Type B pancreatic cell (in vitro differentiated cells): ENCODE results near the gene ST6GALNAC2. TPM values are rescaled to one million over a fixed set of nuclear protein-coding genes. Genes with fewer than 3 reads are reported as not detected.
A peak's percentile ranks its signal among the peaks of the same experiment; 100 is the strongest.
"Not testable (repeated sequence)": the region's sequence is repeated elsewhere in the genome, so short reads cannot be mapped to it uniquely, and the experiment has no call there.

ENCODE experiments used
- DNase-seq: peaks from one replicate; pipeline ENCODE4 v3.0.0; 2021; ENCODE audit warnings: mixed read lengths; ENCODE audit not compliant: unreplicated experiment; ENCODE audit errors: extremely low spot score
- H3K27ac Mint-ChIP-seq: 2 replicates; pipeline ENCODE4 v1.8.0; 2021; ENCODE audit warnings: mild to moderate bottlenecking, mixed read lengths
- H3K27me3 Mint-ChIP-seq: 2 replicates; pipeline ENCODE4 v1.8.0; 2021; ENCODE audit warnings: mixed read lengths
- H3K36me3 Mint-ChIP-seq: 2 replicates; pipeline ENCODE4 v1.8.0; 2021; ENCODE audit warnings: mixed read lengths
- H3K4me1 Mint-ChIP-seq: one replicate; pipeline ENCODE4 v1.8.0; 2021; ENCODE audit warnings: mixed read lengths; ENCODE audit not compliant: unreplicated experiment
- H3K4me3 Mint-ChIP-seq: 2 replicates; pipeline ENCODE4 v1.8.0; 2021; ENCODE audit warnings: mild to moderate bottlenecking, mixed read lengths
- H3K9me3 Mint-ChIP-seq: 2 replicates; pipeline ENCODE4 v1.8.0; 2021; ENCODE audit warnings: mixed read lengths
- total RNA-seq: library from RNA; stranded (reverse); gene quantifications from 2 replicates; pipeline ENCODE4 v1.2.1, GENCODE V29; 2021; ENCODE audit warnings: low replicate concordance
- TF ChIP-seq, protein P1 (sequence below): fragments of 200-600 bp; sonication (generic); conservative IDR thresholded peaks from 2 replicates; pipeline ENCODE4 v1.5.0; 2021; ENCODE audit warnings: antibody characterized with exemption, mild to moderate bottlenecking

Gene ST6GALNAC2
- total RNA-seq, 1 donor from 2014 or later, result 4.3 TPM

GRCh38 chr17:76568811-76569221 lies 16.8 kb downstream of the ST6GALNAC2 start:
- no peak overlapping the region for H3K4me3 Mint-ChIP-seq
- H3K36me3 Mint-ChIP-seq, result peaks cover 21% of the 10 kb centered on the region
- no peak overlapping the region for H3K27ac Mint-ChIP-seq
- no peaks in the 10 kb centered on the region for H3K9me3 Mint-ChIP-seq
- DNase-seq, result no peak
- peaks cover 10% of the 10 kb centered on the region for H3K4me1 Mint-ChIP-seq
- no peaks in the 10 kb centered on the region for H3K27me3 Mint-ChIP-seq
- TF ChIP-seq, protein P1, sequence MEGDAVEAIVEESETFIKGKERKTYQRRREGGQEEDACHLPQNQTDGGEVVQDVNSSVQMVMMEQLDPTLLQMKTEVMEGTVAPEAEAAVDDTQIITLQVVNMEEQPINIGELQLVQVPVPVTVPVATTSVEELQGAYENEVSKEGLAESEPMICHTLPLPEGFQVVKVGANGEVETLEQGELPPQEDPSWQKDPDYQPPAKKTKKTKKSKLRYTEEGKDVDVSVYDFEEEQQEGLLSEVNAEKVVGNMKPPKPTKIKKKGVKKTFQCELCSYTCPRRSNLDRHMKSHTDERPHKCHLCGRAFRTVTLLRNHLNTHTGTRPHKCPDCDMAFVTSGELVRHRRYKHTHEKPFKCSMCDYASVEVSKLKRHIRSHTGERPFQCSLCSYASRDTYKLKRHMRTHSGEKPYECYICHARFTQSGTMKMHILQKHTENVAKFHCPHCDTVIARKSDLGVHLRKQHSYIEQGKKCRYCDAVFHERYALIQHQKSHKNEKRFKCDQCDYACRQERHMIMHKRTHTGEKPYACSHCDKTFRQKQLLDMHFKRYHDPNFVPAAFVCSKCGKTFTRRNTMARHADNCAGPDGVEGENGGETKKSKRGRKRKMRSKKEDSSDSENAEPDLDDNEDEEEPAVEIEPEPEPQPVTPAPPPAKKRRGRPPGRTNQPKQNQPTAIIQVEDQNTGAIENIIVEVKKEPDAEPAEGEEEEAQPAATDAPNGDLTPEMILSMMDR, result no peak

DNA sequence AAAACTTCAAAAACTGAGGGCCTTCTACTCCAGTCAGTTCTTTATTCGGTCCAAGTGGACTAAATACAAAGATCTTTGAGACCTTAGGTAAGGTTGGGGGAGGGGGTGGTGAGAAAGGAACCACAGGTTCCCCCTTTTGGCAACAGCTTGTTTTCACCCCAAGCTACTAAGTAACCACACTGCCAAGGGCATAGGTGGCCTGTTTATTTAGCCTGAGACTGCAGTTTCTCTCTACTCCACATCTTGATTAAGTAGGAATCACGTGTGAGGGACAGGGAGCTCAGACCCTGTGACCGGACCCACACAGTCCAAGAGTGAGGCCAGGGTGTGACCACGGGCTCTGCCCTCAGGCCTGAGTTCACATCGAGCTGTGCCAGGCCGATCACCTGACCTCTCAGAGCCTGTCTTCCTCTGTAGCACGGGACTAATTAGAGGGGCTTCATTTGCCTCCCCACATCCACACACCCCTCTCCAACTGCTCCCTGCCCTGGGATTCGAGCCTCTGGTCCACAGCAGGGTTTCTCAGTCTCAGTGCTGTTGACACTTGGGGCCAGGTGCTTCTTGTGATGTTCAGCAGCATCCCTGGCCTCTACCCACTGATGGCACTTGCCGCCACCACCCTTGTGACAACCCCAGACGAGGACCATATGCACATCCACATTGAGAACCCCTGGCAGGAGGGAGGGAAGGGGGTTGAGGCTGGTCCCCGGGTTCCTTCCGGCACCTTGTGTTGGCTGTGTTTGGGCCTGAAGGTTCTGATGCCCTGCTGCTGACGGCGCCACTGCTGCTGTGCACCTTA lies 17.8 kb downstream of the ST6GALNAC2 start:
- H3K4me3 Mint-ChIP-seq, result no peak overlapping the region

DNA sequence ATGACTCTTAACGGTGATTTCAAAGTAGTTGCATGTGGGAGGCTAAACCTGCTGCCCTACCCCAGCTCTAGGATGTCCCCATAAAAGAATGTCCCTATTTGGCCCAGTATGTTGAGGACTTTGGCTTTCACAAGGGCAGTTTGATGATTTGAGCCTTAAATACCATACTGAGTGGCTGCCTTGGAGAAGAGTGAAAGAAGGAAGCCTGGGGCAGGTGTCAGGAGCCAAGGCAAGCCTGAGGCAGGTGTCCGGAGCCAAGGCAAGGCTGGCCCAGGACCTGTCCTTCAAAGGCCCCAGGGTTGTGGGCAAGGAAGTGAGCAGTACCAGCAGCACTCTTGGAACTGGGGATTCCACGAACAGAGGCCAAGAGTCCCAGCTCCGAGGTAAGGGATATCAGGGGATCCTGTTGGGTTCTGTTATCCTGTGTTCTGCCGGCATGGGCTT lies 18.6 kb downstream of the ST6GALNAC2 start:
- H3K36me3 Mint-ChIP-seq, result peaks cover 25% of the 10 kb centered on the region
- H3K4me3 Mint-ChIP-seq, result no peak overlapping the region
- TF ChIP-seq, protein P1, result no peak
- DNase-seq, result no peak
- H3K27ac Mint-ChIP-seq, result peak overlapping the region; percentile 50
- H3K9me3 Mint-ChIP-seq, result no peaks in the 10 kb centered on the region
- no peaks in the 10 kb centered on the region for H3K27me3 Mint-ChIP-seq
- H3K4me1 Mint-ChIP-seq, result peaks cover 14% of the 10 kb centered on the region

More for the DNA sequence above, 17.8 kb downstream of the ST6GALNAC2 start:
- DNase-seq, result no peak
- Mint-ChIP-seq H3K9me3 (no peaks in the 10 kb centered on the region), H3K27me3 (no peaks in the 10 kb centered on the region), H3K27ac (peak overlapping the region; percentile 50), H3K4me1 (peaks cover 12% of the 10 kb centered on the region), H3K36me3 (peaks cover 23% of the 10 kb centered on the region)
- TF ChIP-seq, protein P1, result no peak

DNA sequence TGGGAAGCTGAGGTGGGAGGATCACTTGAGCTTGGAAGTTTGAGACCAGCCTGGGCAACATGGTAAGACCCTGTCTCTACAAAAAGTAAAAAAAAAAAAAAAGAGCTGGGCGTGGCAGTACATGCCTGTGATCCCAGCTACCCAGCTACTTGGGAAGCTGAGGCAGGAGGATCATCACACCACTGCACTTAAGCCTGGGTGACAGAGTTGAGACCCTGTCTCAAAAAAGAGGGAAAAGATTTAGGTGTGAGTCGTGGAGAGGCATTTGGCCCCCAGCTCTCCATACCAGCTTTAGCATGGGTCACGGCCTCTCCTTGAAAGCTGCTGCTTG lies 19.1 kb downstream of the ST6GALNAC2 start:
- Mint-ChIP-seq H3K36me3 (peaks cover 29% of the 10 kb centered on the region), H3K27ac (peak overlapping the region; percentile 50)

DNA sequence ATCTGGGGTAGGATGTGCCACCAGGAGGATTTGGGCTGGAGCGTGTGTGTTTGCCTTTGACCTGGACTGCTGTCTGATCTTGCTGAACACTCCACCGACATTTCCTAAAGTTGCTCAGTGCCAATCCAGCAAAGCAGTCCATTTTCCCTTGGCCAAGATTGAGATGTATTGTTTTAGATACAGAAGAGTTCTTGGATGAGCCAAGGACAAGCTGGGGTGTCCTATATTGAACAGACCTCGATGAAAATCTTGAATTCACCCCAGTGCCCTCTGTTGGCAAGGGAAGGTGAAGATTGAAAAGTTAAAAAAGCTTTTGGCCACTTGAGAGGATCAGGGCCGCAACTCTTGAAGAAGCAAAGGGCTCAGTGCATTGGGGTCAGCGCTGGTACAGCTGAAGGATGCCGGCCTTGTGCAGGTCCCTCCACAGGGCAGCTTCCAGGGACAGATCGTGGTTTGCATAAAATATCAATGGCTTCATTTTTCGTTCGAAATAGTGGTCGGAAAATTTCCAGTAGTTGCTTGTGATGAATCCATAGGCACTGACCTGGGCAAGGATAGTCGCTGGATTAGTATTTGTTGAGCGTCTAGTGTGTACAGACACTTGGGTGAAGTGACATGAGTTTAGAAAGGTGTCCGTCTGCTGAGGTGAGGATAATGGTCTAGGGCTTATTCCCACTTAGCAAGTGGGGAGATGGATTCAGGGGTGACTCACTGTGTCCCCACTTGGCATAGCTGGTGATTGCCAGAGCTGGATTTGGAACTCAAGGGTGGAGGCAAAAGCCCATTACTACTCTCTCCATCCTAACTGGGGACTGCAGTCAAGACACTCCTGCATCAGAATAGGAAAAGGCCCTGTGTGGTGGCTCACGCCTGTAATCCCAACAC lies 19.7 kb downstream of the ST6GALNAC2 start:
- Mint-ChIP-seq H3K27me3 (no peaks in the 10 kb centered on the region), H3K36me3 (peaks cover 31% of the 10 kb centered on the region), H3K9me3 (no peaks in the 10 kb centered on the region), H3K27ac (no peak overlapping the region), H3K4me3 (no peak overlapping the region), H3K4me1 (peaks cover 24% of the 10 kb centered on the region)
- TF ChIP-seq, protein P1, result no peak
- DNase-seq, result no peak

More for the DNA sequence above, 19.1 kb downstream of the ST6GALNAC2 start:
- no peak overlapping the region for H3K4me3 Mint-ChIP-seq
- no peak for DNase-seq
- no peaks in the 10 kb centered on the region for H3K27me3 Mint-ChIP-seq
- TF ChIP-seq, protein P1, result no peak
- H3K9me3 Mint-ChIP-seq, result no peaks in the 10 kb centered on the region
- H3K4me1 Mint-ChIP-seq, result peaks cover 18% of the 10 kb centered on the region

- DNase-seq, H3K27me3 Mint-ChIP-seq, H3K4me3 Mint-ChIP-seq, H3K27ac Mint-ChIP-seq, H3K9me3 Mint-ChIP-seq: not testable (repeated sequence)
- Mint-ChIP-seq H3K4me1 (peaks cover 29% of the 10 kb centered on the region), H3K36me3 (peaks cover 31% of the 10 kb centered on the region)
Observed at GRCh38 chr17:76564991-76565727, 20.5 kb downstream of the ST6GALNAC2 start.

GRCh38 chr17:76563359-76563758 lies 22.3 kb downstream of the ST6GALNAC2 start:
- not testable (repeated sequence) for H3K27me3 Mint-ChIP-seq, H3K9me3 Mint-ChIP-seq, DNase-seq, H3K27ac Mint-ChIP-seq, H3K4me3 Mint-ChIP-seq
- H3K36me3 Mint-ChIP-seq, result peaks cover 40% of the 10 kb centered on the region
- peaks cover 36% of the 10 kb centered on the region for H3K4me1 Mint-ChIP-seq
